Measurements from ENCODE around the gene CNTNAP5.

Gene CNTNAP5

GRCh38 chr2:124211461-124211860 lies 186.4 kb downstream of the CNTNAP5 start:
- no peak overlapping the region for H3K4me3 ChIP-seq (ENCODE audit: low read depth, low read length)
- no peak for DNase-seq (ENCODE audit: low read depth)
- TF ChIP-seq, protein P1, sequence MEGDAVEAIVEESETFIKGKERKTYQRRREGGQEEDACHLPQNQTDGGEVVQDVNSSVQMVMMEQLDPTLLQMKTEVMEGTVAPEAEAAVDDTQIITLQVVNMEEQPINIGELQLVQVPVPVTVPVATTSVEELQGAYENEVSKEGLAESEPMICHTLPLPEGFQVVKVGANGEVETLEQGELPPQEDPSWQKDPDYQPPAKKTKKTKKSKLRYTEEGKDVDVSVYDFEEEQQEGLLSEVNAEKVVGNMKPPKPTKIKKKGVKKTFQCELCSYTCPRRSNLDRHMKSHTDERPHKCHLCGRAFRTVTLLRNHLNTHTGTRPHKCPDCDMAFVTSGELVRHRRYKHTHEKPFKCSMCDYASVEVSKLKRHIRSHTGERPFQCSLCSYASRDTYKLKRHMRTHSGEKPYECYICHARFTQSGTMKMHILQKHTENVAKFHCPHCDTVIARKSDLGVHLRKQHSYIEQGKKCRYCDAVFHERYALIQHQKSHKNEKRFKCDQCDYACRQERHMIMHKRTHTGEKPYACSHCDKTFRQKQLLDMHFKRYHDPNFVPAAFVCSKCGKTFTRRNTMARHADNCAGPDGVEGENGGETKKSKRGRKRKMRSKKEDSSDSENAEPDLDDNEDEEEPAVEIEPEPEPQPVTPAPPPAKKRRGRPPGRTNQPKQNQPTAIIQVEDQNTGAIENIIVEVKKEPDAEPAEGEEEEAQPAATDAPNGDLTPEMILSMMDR (IDR thresholded peaks at IDR 0.05; ENCODE audit: control insufficient read depth, extremely low read depth, insufficient read depth), result no peak

- no peak overlapping the region for H3K4me3 ChIP-seq (ENCODE audit: low read depth, low read length)
- DNase-seq (ENCODE audit: low read depth), result no peak
- TF ChIP-seq, protein P1 (IDR thresholded peaks at IDR 0.05; ENCODE audit: control insufficient read depth, extremely low read depth, insufficient read depth), result no peak
Measured at GRCh38 chr2:124213977-124214587, 189.0 kb downstream of the CNTNAP5 start.

- TF ChIP-seq, protein P1 (IDR thresholded peaks at IDR 0.05; ENCODE audit: control insufficient read depth, extremely low read depth, insufficient read depth), result no peak
- DNase-seq (ENCODE audit: low read depth), result no peak
- no peak overlapping the region for H3K4me3 ChIP-seq (ENCODE audit: low read depth, low read length)
Measured at GRCh38 chr2:124246170-124246569, 221.1 kb downstream of the CNTNAP5 start.

DNA sequence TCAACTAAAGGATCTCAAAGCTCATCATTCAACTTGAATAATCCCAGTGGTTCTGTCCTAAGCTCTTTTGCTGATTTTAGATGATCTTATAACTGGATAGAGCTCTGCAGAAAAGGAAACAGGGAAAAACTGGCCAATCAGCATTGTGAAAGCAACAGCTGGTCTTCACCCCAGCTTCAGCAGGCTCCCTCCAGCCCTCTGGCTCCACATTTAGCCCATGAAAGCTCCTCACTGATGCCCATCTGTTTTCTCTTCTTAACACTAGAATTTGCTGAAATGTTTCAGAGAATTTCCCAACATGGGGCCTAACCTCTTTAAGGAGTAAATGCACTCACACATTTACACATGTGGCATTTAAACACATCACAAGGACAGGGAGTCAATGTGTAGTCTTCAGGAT lies 223.3 kb downstream of the CNTNAP5 start:
- TF ChIP-seq, protein P1 (IDR thresholded peaks at IDR 0.05; ENCODE audit: control insufficient read depth, extremely low read depth, insufficient read depth), result no peak
- H3K4me3 ChIP-seq (ENCODE audit: low read depth, low read length), result no peak overlapping the region
- DNase-seq (ENCODE audit: low read depth), result no peak

DNA sequence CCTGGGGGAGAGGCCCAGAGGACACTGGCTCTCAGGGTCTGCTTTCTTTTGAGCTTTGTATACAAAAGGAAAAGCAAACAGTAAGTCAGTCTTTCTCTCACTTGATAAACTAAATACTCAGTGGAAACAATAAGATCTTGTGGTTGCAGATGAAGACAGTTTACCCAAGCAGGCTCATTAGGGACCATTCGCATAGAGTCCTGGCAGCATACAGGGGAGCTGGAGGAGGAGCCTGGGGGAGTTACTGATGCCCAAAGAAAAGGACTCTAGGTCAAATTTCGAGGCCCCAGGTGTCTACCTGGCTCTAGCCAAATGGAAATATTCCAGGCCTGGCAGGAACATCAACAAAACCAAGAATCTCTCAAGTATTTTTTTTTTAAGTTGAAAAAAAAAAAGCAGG lies 225.3 kb downstream of the CNTNAP5 start:
- no peak overlapping the region for H3K4me3 ChIP-seq (ENCODE audit: low read depth, low read length)
- TF ChIP-seq, protein P1 (IDR thresholded peaks at IDR 0.05; ENCODE audit: control insufficient read depth, extremely low read depth, insufficient read depth), result no peak
- DNase-seq (ENCODE audit: low read depth), result no peak

DNA sequence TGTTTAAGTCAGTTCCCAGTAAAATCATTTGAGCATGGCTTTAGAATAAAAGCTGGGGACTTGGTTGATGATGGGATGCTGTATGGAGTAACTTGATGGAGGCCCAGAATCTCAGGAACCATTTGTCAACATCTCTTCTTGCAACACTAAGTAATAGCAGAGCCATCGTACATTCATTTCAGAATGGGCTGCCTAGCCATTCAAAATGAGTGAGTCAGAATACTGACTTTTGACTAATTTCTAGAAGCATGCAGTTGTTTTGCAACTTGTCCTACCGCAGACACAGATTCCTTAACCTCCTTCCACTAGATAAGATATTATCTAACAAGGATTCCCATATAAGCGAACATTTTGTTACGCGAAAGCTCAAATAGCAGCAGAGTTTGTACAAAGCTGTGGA lies 229.5 kb downstream of the CNTNAP5 start:
- no peak for DNase-seq (ENCODE audit: low read depth)
- TF ChIP-seq, protein P1 (IDR thresholded peaks at IDR 0.05; ENCODE audit: control insufficient read depth, extremely low read depth, insufficient read depth), result no peak
- H3K4me3 ChIP-seq (ENCODE audit: low read depth, low read length), result no peak overlapping the region

- DNase-seq (ENCODE audit: low read depth), result no peak
- TF ChIP-seq, protein P1 (IDR thresholded peaks at IDR 0.05; ENCODE audit: control insufficient read depth, extremely low read depth, insufficient read depth), result no peak
- no peak overlapping the region for H3K4me3 ChIP-seq (ENCODE audit: low read depth, low read length)
Measured at GRCh38 chr2:124257120-124257519, 232.0 kb downstream of the CNTNAP5 start.
